ENCODE results near the gene TIGD1.

DNA sequence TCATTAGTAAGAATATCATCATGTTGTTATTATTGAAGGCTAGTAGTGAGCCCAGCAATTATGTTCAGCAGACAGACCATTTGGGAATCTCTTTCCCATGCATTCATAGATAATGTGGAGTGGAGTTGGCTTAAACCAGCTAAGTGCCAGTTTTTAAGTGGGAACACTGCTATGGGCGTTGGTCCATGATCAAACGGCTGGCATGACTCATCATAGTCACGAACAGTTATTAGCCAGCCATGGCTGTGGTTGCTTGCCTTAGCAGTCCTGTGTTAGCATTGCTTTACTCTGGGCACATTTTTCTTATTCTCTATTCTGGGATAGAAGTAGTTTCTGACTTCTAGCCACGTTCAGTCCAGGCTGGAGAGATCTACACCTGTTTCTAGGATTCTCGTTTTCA is 17.8 kb upstream of the TIGD1 start:
- TF ChIP-seq, protein P1, sequence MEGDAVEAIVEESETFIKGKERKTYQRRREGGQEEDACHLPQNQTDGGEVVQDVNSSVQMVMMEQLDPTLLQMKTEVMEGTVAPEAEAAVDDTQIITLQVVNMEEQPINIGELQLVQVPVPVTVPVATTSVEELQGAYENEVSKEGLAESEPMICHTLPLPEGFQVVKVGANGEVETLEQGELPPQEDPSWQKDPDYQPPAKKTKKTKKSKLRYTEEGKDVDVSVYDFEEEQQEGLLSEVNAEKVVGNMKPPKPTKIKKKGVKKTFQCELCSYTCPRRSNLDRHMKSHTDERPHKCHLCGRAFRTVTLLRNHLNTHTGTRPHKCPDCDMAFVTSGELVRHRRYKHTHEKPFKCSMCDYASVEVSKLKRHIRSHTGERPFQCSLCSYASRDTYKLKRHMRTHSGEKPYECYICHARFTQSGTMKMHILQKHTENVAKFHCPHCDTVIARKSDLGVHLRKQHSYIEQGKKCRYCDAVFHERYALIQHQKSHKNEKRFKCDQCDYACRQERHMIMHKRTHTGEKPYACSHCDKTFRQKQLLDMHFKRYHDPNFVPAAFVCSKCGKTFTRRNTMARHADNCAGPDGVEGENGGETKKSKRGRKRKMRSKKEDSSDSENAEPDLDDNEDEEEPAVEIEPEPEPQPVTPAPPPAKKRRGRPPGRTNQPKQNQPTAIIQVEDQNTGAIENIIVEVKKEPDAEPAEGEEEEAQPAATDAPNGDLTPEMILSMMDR (IDR thresholded peaks at IDR 0.05), result no peak
- no peak for TF ChIP-seq POLR2AphosphoS5 (IDR thresholded peaks at IDR 0.05)
